GM12878 (cell line): ENCODE data around the gene TSGA10.

Experiments
- NBN ChIP-seq: fragments of 450-650 bp; IDR thresholded peaks from 2 replicates; pipeline ENCODE4 v1.6.1; 2016
- SRF ChIP-seq, 2 experiments: IDR thresholded peaks; 2 replicates each; pipeline ENCODE4 v1.6.1; 2011; ENCODE audit warnings: low read depth in 2 of 2, low read length in 2 of 2, mild to moderate bottlenecking in 1 of 2, moderate library complexity in 1 of 2

GRCh38 chr2:99088017-99088416 lies 66.7 kb downstream of the TSGA10 start:
- TF ChIP-seq NBN (no peak), SRF (IDR thresholded peaks at IDR 0.05; ENCODE audit: low read depth in 2 of 2, low read length in 2 of 2) (no peak)
